H7 (cell line): Measurements from ENCODE around the gene TBPL1. TPM values are rescaled to one million over a fixed set of nuclear protein-coding genes. Genes with fewer than 3 reads are reported as not detected.
"Not testable (repeated sequence)": the region's sequence is repeated elsewhere in the genome, so short reads cannot be mapped to it uniquely, and the experiment has no call there.

ENCODE experiments used
- DNase-seq: peaks from one replicate; pipeline ENCODE4 v3.0.0; 2012
- H3K27me3 ChIP-seq: 2 replicates; pipeline ENCODE4 v1.6.0; 2011; ENCODE audit warnings: mild to moderate bottlenecking, low read length; ENCODE audit not compliant: control insufficient read depth, insufficient read depth
- H3K36me3 ChIP-seq: replicated peaks from 2 replicates; pipeline ENCODE4 v1.5.1; 2011; ENCODE audit warnings: low read length; ENCODE audit not compliant: control insufficient read depth, insufficient read depth
- H3K4me3 ChIP-seq: 2 replicates; pipeline ENCODE4 v1.5.1; 2011; ENCODE audit warnings: low read depth, mild to moderate bottlenecking, control low read depth, low read length, moderate library complexity; ENCODE audit not compliant: insufficient read depth
- total RNA-seq: library from RNA; depleted of rRNA; stranded (reverse); fragments of >200 nt; shearing (Covaris generic); gene quantifications from 2 replicates; pipeline ENCODE4 v1.2.3, GENCODE V29; 2014; rRNA removed

Gene TBPL1
- 62.6 and 70.9 TPM in 2 replicates for total RNA-seq

GRCh38 chr6:133952815-133953633 is at the start of gene TBPL1:
TBPL1 (plus strand) TSS chr6:133953224; CDS start chr6:133980126, 26,902 bp downstream.
- peak within 1 kb of the TSS; percentile 81 for H3K4me3 ChIP-seq
- peaks cover 2% of the 10 kb centered on the region; the same call in 1 of the 2 replicates for H3K27me3 ChIP-seq

GRCh38 chr6:133903855-133904254 is 49.2 kb upstream of the TBPL1 start:
- DNase-seq: no peak
- Histone ChIP-seq H3K36me3 (no peaks in the 10 kb centered on the region), H3K4me3 (no peak overlapping the region), H3K27me3 (no peaks in the 10 kb centered on the region)

More at GRCh38 chr6:133952815-133953633, at the start of gene TBPL1:
- H3K36me3 ChIP-seq: no peaks in the 10 kb centered on the region
- peak; percentile 94 for DNase-seq

GRCh38 chr6:133906050-133906449 is 47.0 kb upstream of the TBPL1 start:
- H3K36me3 ChIP-seq: no peaks in the 10 kb centered on the region
- no peaks in the 10 kb centered on the region for H3K27me3 ChIP-seq
- H3K4me3 ChIP-seq: no peak overlapping the region
- DNase-seq: no peak

DNA sequence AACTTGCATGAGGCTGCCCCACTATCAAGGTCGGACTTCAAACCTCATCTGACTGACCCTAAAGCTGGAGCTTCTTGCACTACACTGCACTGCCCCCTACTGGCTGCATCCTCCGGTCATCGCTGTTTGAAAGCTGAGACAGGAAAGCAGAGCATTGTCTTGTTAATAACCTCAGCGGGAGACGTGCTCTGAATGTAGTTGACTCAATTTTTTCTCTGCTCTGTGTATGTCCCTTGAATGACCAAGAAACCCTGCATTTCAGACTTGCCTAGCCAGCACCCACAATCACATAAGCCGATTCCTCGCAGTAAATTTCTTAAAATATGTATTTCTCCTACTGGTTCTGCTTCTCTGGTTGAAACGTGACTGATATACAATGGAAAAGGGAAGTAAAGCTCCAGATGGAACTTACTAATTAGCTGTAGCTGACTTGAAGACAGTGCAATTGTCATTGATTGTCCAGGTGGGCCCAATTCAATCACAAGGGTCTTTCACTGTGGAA is 36.3 kb upstream of the TBPL1 start:
- Histone ChIP-seq H3K27me3 (no peaks in the 10 kb centered on the region), H3K4me3 (no peak overlapping the region)
- DNase-seq: peak; percentile 66

GRCh38 chr6:133917781-133918180 is 35.2 kb upstream of the TBPL1 start:
- H3K4me3 ChIP-seq: no peak overlapping the region
- DNase-seq: no peak
- no peaks in the 10 kb centered on the region for H3K27me3 ChIP-seq
- no peaks in the 10 kb centered on the region for H3K36me3 ChIP-seq

More for the DNA sequence above, 36.3 kb upstream of the TBPL1 start:
- no peaks in the 10 kb centered on the region for H3K36me3 ChIP-seq

GRCh38 chr6:133918208-133918930 is 34.7 kb upstream of the TBPL1 start:
- no peaks in the 10 kb centered on the region for H3K27me3 ChIP-seq
- DNase-seq: no peak
- no peak overlapping the region for H3K4me3 ChIP-seq
- no peaks in the 10 kb centered on the region for H3K36me3 ChIP-seq

- Histone ChIP-seq H3K27me3 (no peaks in the 10 kb centered on the region), H3K36me3 (no peaks in the 10 kb centered on the region), H3K4me3 (no peak overlapping the region)
- no peak for DNase-seq
Measured at GRCh38 chr6:133919362-133919761, 33.7 kb upstream of the TBPL1 start.

GRCh38 chr6:133921249-133921859 is 31.7 kb upstream of the TBPL1 start:
- no peaks in the 10 kb centered on the region for H3K36me3 ChIP-seq
- peak; percentile 32 for DNase-seq
- H3K4me3 ChIP-seq: no peak overlapping the region
- no peaks in the 10 kb centered on the region for H3K27me3 ChIP-seq

GRCh38 chr6:133923938-133924593 is 29.0 kb upstream of the TBPL1 start:
- peak; percentile 63 for DNase-seq
- no peak overlapping the region for H3K4me3 ChIP-seq
- no peaks in the 10 kb centered on the region for H3K27me3 ChIP-seq
- no peaks in the 10 kb centered on the region for H3K36me3 ChIP-seq

DNA sequence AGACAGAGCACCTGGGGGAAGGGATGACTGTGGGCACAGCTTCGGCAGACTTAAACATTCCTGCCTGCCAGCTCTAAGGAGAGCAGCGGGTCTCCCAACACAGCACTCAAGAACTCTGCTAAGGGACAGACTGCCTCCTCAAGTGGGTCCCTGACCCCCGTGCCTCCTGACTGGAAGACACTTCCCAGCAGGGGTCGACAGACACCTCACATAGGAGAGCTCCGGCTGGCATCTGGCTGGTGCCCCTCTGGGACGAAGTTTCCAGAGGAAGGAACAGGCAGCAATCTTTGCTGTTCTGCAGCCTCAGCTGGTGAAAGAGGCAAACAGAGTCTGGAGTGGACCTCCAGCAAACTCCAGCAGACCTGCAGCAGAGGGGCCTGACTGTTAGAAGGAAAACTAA is 21.8 kb upstream of the TBPL1 start:
- H3K36me3 ChIP-seq, H3K27me3 ChIP-seq, H3K4me3 ChIP-seq, DNase-seq: not testable (repeated sequence)

DNA sequence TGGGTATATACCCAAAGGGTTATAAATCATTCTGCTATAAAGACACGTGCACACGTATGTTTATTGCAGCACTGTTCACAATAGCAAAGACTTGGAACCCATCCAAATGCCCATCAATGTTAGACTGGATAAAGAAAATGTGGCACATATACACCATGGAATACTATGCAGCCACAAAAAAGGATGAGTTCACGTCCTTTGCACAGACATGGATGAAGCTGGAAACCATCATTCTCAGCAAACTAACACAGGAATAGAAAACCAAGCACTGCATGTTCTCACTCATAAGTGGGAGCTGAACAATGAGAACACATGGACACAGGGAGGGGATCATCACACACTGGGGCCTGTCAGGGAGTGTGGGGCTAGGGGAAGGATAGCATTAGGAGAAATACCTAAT is 16.7 kb upstream of the TBPL1 start:
- H3K27me3 ChIP-seq, DNase-seq, H3K36me3 ChIP-seq, H3K4me3 ChIP-seq: not testable (repeated sequence)

- DNase-seq: no peak
- Histone ChIP-seq H3K27me3 (no peaks in the 10 kb centered on the region), H3K4me3 (no peak overlapping the region), H3K36me3 (no peaks in the 10 kb centered on the region)
Measured at GRCh38 chr6:133937909-133938308, 15.1 kb upstream of the TBPL1 start.

- DNase-seq: no peak
- H3K4me3 ChIP-seq: no peak overlapping the region
- no peaks in the 10 kb centered on the region for H3K36me3 ChIP-seq
- no peaks in the 10 kb centered on the region for H3K27me3 ChIP-seq
Measured at GRCh38 chr6:133938533-133938932, 14.5 kb upstream of the TBPL1 start.
